Activated CD4-positive, alpha-beta T cell treated with anti-CD3 and anti-CD28 coated beads, Interleukin-10, Interleukin-2, amounts not matched to agents 100 ng/mL and 50 ng/mL, durations not matched to agents 16 hours and 8 hours (primary cell): ENCODE data around the gene DDAH1.

Experiments
- DNase-seq: peaks from one replicate; pipeline ENCODE4 v3.0.0-alpha.2; 2020

Gene DDAH1

GRCh38 chr1:85295006-85295431, 169.9 kb downstream of the DDAH1 start:
- peak; percentile 10 for DNase-seq

- no peak for DNase-seq
Measured at GRCh38 chr1:85290826-85291225, 174.1 kb downstream of the DDAH1 start.

- peak; percentile 3 for DNase-seq
Measured at GRCh38 chr1:85289848-85290335, 175.1 kb downstream of the DDAH1 start.

- DNase-seq = peak; percentile 51
Measured at GRCh38 chr1:85289207-85289847, 175.6 kb downstream of the DDAH1 start.

GRCh38 chr1:85284202-85284601, 180.8 kb downstream of the DDAH1 start:
- no peak for DNase-seq

GRCh38 chr1:85283475-85284199, 181.3 kb downstream of the DDAH1 start:
- no peak for DNase-seq

- DNase-seq = no peak
Measured at GRCh38 chr1:85282424-85282823, 182.5 kb downstream of the DDAH1 start.

- no peak for DNase-seq
Measured at GRCh38 chr1:85280636-85281035, 184.3 kb downstream of the DDAH1 start.

- peak; percentile 5 for DNase-seq
Measured at GRCh38 chr1:85279458-85280080, 185.4 kb downstream of the DDAH1 start.

GRCh38 chr1:85278853-85279314, 186.1 kb downstream of the DDAH1 start:
- DNase-seq = peak; percentile 88

GRCh38 chr1:85277802-85278201, 187.2 kb downstream of the DDAH1 start:
- no peak for DNase-seq

GRCh38 chr1:85276978-85277639, 187.8 kb downstream of the DDAH1 start:
- no peak for DNase-seq

- DNase-seq = peak; percentile 99
Measured at GRCh38 chr1:85276215-85276977, 188.6 kb downstream of the DDAH1 start, which contains the start of gene BCL10. Gene BCL10, minus strand, starts transcription at chr1:85276632. Its CDS starts 280 bp downstream, at chr1:85276352.

GRCh38 chr1:85275701-85276214, 189.2 kb downstream of the DDAH1 start:
- peak; percentile 3 for DNase-seq

GRCh38 chr1:85274969-85275453, 189.9 kb downstream of the DDAH1 start:
- DNase-seq = peak; percentile 27

- no peak for DNase-seq
Measured at GRCh38 chr1:85273397-85273796, 191.6 kb downstream of the DDAH1 start.

- no peak for DNase-seq
Measured at GRCh38 chr1:85268801-85269585, 196.0 kb downstream of the DDAH1 start.
